Urothelium cell line (cell line): ENCODE results near the gene RALGAPB.
"Not testable (repeated sequence)": the region's sequence is repeated elsewhere in the genome, so short reads cannot be mapped to it uniquely, and the experiment has no call there.

Source experiments
- DNase-seq: peaks from one replicate; pipeline ENCODE4 v3.0.0; 2011; ENCODE audit warnings: low spot score, mixed read lengths
- FAIRE-seq: peaks from 2 replicates; lab custom pipeline; 2011; peaks lifted over from hg19 to GRCh38; lab: Jason Lieb, UNC

The RALGAPB gene

GRCh38 chr20:38485041-38485440, 12.4 kb downstream of the RALGAPB start:
- FAIRE-seq: no peak
- no peak for DNase-seq

GRCh38 chr20:38489181-38489580, 16.5 kb downstream of the RALGAPB start:
- no peak for FAIRE-seq
- no peak for DNase-seq

- DNase-seq (no peak), FAIRE-seq (no peak)
These were observed 24.7 kb downstream of the RALGAPB start for GRCh38 chr20:38497246-38497935.

- DNase-seq (no peak), FAIRE-seq (no peak)
These were observed 26.3 kb downstream of the RALGAPB start for GRCh38 chr20:38498909-38499308.

GRCh38 chr20:38499366-38499765, 26.7 kb downstream of the RALGAPB start:
- no peak for DNase-seq
- no peak for FAIRE-seq

- no peak for FAIRE-seq
These were observed 29.3 kb downstream of the RALGAPB start for GRCh38 chr20:38501858-38502436.

GRCh38 chr20:38504368-38505090, 31.9 kb downstream of the RALGAPB start:
- DNase-seq (no peak), FAIRE-seq (no peak)

More at GRCh38 chr20:38501858-38502436, 29.3 kb downstream of the RALGAPB start:
- no peak for DNase-seq

GRCh38 chr20:38505091-38505455, 32.4 kb downstream of the RALGAPB start:
- FAIRE-seq (no peak), DNase-seq (no peak)

- DNase-seq, FAIRE-seq: not testable (repeated sequence)
These were observed 39.1 kb downstream of the RALGAPB start for GRCh38 chr20:38511726-38512125.

- DNase-seq: no peak
- FAIRE-seq: no peak
These were observed 41.5 kb downstream of the RALGAPB start for GRCh38 chr20:38514185-38514584.

- DNase-seq: no peak
- FAIRE-seq: no peak
These were observed 42.3 kb downstream of the RALGAPB start for GRCh38 chr20:38514947-38515346.

- FAIRE-seq: no peak
- DNase-seq: no peak
These were observed 43.0 kb downstream of the RALGAPB start for GRCh38 chr20:38515631-38516030.

GRCh38 chr20:38519426-38519825, 46.8 kb downstream of the RALGAPB start:
- DNase-seq (no peak), FAIRE-seq (no peak)

GRCh38 chr20:38520261-38520660, 47.6 kb downstream of the RALGAPB start:
- FAIRE-seq: no peak
- DNase-seq: no peak

GRCh38 chr20:38523697-38524096, 51.1 kb downstream of the RALGAPB start:
- no peak for FAIRE-seq
- DNase-seq: no peak

- FAIRE-seq: no peak
- DNase-seq: no peak
These were observed 55.5 kb downstream of the RALGAPB start for GRCh38 chr20:38528167-38528566.

- FAIRE-seq (no peak), DNase-seq (no peak)
These were observed 58.4 kb downstream of the RALGAPB start for GRCh38 chr20:38531021-38531420.

- FAIRE-seq: no peak
- no peak for DNase-seq
These were observed 62.1 kb downstream of the RALGAPB start for GRCh38 chr20:38534756-38535155.

- FAIRE-seq (no peak), DNase-seq (no peak)
These were observed 63.7 kb downstream of the RALGAPB start for GRCh38 chr20:38536310-38536709.

- FAIRE-seq (no peak), DNase-seq (no peak)
These were observed 64.5 kb downstream of the RALGAPB start for GRCh38 chr20:38537176-38537575.

GRCh38 chr20:38538789-38539188, 66.1 kb downstream of the RALGAPB start:
- DNase-seq: no peak
- no peak for FAIRE-seq
